OCI-LY3 (cell line): ENCODE results near the gene L3MBTL1.

Experiments used
- EZH2phosphoT487 ChIP-seq: fragments of 200-600 bp; shearing (Covaris generic); IDR thresholded peaks from 2 replicates; pipeline ENCODE4 v1.6.1; 2018; ENCODE audit warnings: antibody characterized with exemption, mixed run types, low read depth
- TF ChIP-seq, protein P1 (sequence below): fragments of 200-600, 300-600 bp; sonication (generic); IDR thresholded peaks from 2 replicates; pipeline ENCODE4 v1.5.1; 2014; ENCODE audit warnings: antibody characterized with exemption, low read length, low read depth

DNA sequence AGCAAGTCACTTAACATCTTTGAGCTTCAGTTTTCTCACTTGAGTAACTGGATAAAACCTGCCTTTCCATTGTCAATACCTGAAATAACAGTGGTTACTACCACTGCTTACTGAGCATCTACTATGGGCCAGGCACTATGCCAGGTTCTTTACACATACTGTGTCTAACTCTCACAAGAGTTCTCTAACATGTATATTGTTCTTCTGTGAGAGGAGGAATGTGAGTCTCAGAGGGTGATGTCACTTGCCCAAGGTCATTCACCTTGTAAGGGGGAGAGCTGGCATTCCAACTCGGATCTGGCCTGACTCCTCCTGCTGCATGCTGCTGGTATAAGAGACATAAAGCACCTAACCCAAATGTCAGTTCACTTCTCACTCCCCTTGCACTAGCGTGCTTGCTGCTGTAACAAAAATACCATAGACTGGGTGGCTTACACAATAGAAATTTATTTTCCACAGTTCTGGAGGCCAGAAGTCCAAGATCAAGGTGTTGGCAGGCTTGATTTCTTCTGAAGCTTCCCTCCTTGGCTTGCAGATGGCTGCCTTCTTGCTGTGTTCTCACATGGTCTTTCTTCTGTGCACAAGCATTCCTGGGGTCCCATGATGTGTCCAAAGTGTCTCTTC is 29.4 kb downstream of the L3MBTL1 start:
- TF ChIP-seq, protein P1, sequence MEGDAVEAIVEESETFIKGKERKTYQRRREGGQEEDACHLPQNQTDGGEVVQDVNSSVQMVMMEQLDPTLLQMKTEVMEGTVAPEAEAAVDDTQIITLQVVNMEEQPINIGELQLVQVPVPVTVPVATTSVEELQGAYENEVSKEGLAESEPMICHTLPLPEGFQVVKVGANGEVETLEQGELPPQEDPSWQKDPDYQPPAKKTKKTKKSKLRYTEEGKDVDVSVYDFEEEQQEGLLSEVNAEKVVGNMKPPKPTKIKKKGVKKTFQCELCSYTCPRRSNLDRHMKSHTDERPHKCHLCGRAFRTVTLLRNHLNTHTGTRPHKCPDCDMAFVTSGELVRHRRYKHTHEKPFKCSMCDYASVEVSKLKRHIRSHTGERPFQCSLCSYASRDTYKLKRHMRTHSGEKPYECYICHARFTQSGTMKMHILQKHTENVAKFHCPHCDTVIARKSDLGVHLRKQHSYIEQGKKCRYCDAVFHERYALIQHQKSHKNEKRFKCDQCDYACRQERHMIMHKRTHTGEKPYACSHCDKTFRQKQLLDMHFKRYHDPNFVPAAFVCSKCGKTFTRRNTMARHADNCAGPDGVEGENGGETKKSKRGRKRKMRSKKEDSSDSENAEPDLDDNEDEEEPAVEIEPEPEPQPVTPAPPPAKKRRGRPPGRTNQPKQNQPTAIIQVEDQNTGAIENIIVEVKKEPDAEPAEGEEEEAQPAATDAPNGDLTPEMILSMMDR: no peak
- TF ChIP-seq EZH2phosphoT487: no peak
